ENCODE measurements around the gene ATP6V0A1.

The ATP6V0A1 gene

DNA sequence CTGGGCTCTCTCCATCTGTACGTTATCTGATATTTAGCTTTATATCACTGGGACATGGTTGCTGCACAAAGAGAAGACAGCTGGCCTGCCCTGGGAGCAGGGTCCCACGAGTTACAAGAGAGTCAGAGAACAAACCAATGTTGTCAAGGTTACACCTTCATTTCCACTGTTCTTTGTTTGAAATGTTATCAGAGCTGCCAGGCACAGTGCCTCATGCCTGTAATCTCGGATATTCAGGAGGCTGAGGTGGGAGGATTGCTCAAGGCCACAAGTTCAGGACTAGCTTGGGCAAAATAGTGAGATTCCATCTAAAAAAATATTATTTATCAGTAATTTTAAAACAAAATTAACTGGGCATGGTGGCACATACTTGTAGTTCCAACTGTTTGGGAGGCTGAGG is 34.6 kb downstream of the ATP6V0A1 start:
- TF ChIP-seq, protein P1, sequence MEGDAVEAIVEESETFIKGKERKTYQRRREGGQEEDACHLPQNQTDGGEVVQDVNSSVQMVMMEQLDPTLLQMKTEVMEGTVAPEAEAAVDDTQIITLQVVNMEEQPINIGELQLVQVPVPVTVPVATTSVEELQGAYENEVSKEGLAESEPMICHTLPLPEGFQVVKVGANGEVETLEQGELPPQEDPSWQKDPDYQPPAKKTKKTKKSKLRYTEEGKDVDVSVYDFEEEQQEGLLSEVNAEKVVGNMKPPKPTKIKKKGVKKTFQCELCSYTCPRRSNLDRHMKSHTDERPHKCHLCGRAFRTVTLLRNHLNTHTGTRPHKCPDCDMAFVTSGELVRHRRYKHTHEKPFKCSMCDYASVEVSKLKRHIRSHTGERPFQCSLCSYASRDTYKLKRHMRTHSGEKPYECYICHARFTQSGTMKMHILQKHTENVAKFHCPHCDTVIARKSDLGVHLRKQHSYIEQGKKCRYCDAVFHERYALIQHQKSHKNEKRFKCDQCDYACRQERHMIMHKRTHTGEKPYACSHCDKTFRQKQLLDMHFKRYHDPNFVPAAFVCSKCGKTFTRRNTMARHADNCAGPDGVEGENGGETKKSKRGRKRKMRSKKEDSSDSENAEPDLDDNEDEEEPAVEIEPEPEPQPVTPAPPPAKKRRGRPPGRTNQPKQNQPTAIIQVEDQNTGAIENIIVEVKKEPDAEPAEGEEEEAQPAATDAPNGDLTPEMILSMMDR (conservative IDR thresholded peaks at IDR 0.05) = no peak
- no peak overlapping the region for H3K27ac ChIP-seq

- H3K27ac ChIP-seq = no peak overlapping the region
- TF ChIP-seq, protein P1 (conservative IDR thresholded peaks at IDR 0.05) = no peak
Measured at GRCh38 chr17:42494673-42495072, 36.0 kb downstream of the ATP6V0A1 start.

DNA sequence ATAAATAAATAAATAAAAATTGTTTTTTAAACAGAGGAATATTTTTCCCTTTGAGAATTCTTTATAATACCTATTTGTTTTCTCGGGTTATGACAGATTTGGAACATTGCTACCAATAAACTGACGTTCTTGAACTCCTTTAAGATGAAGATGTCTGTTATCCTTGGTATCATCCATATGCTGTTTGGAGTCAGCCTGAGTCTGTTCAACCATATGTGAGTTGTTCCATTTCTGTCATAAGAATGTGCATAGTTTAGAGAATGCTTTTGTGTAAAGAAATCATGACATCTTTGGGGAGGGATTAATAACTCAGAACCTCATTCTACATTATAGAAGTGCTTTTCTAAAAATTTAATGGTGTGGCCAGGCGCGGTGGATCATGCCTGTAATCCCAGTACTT is 40.1 kb downstream of the ATP6V0A1 start:
- TF ChIP-seq, protein P1 (conservative IDR thresholded peaks at IDR 0.05) = no peak
- H3K27ac ChIP-seq = no peak overlapping the region

GRCh38 chr17:42502091-42502490 is 43.4 kb downstream of the ATP6V0A1 start:
- TF ChIP-seq, protein P1 (conservative IDR thresholded peaks at IDR 0.05) = no peak
- H3K27ac ChIP-seq = no peak overlapping the region

DNA sequence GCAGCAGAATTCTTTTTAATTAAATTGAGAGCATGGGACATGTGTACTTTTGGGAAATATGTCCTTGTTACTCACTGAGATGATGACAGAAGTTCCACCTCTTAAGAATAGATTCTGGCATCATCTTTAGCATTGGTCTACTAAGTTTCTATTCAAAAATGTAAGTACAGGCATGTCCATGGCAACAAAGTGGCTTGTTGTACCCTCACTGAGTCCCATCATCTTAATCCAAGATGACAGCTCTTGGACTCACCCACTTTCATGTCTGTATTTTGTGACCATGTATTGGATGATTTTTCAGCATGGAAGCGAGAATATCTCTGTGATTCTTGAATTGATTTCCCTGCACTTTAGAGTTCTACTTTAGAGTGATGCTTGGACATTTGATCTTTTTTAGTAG is 44.2 kb downstream of the ATP6V0A1 start:
- TF ChIP-seq, protein P1 (conservative IDR thresholded peaks at IDR 0.05) = no peak
- no peak overlapping the region for H3K27ac ChIP-seq

DNA sequence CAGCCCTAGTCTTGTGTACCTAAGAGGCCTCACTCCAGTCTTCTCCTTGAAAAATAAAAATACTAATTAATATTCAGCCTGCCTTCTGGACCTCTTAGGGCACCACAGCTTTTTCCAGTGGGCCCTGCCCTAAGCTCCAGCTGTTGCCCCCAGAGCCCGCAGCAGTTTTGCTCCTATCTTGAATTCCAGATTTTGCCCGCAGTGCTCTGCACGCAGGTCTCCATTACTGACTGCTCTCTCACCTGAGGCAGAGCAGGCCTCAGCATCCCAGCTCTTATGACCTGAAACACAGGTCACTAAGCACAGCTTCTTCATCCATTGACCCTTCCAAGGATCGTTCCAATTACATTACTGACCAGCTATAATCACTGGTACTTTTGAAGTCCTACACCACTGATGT is 49.0 kb downstream of the ATP6V0A1 start:
- TF ChIP-seq, protein P1 (conservative IDR thresholded peaks at IDR 0.05) = no peak
- no peak overlapping the region for H3K27ac ChIP-seq

DNA sequence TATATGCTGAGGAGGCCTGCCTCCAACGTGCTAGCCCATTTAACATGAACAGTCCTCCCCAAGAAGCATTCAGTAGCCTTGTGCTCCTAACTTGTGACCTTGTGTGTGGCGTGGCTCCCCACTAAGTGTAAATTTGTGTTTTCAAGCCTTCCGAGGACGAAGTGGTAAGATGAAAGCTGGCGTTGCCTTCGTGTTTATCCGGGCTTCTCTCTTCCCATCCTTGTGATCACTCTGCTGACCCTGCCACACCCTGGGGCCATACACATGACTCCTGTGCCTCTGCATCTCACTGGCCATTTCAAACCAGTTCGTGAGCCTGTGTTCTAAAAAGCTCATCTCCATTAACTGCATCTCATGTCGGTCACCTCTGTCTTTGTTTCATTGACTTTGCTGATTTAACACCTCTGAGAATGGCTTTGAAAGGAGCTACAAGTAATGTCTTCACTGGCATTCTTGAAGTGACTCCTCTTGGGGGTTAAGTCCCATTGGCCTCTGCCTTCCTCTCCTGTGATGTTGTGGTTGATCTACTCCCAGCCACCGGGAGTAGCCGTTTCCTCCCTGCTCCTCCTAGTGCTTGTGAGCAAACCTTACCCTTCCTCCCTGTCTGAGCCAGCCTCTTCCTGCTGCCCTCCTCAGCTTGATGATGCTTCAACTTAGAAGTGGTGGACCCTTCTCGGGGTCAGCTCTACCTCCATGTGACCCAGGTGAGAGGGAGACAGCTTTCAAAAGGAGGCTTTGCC is 49.9 kb downstream of the ATP6V0A1 start:
- H3K27ac ChIP-seq = no peak overlapping the region
- TF ChIP-seq, protein P1 (conservative IDR thresholded peaks at IDR 0.05) = no peak

Data from VCaP (cell line).